ENCODE data around the gene CAPZA1. TPM values are rescaled to one million over a fixed set of nuclear protein-coding genes. Genes with fewer than 3 reads are reported as not detected.

CAPZA1 gene
- total RNA-seq, 6 donors from 2014 or later, result 91.1 to 196 (median 128) TPM

- H3K27ac ChIP-seq, result no peak overlapping the region
- H3K4me1 ChIP-seq, result peaks cover 0 to 7% (median 0%) of the 10 kb centered on the region in 4 donors
- TF ChIP-seq POLR2A (IDR thresholded peaks at IDR 0.05), result no peak
- no peak for TF ChIP-seq POLR2AphosphoS5 (IDR thresholded peaks at IDR 0.05)
- TF ChIP-seq EP300 (IDR thresholded peaks at IDR 0.05), result no peak
- TF ChIP-seq CTCF (IDR thresholded peaks at IDR 0.05), result no peak
- no peak for ATAC-seq (ENCODE audit: low FRiP score in 2 of 2)
- no peak overlapping the region for H3K4me3 ChIP-seq
- no peak for DNase-seq
- H3K9me3 ChIP-seq, result no peaks in the 10 kb centered on the region
- 94 to 95% methylated on average over 4 of the region's 4 CpGs for WGBS, 2 donors
- no peaks in the 10 kb centered on the region for H3K27me3 ChIP-seq
- H3K36me3 ChIP-seq, result peaks cover 4 to 28% (median 12%) of the 10 kb centered on the region in 4 donors
Observed at GRCh38 chr1:112686835-112687234, 67.2 kb downstream of the CAPZA1 start.

GRCh38 chr1:112687361-112687760, 67.7 kb downstream of the CAPZA1 start:
- 72 to 78% methylated on average over 4 of the region's 4 CpGs for WGBS, 2 donors
- Histone ChIP-seq H3K27me3 (no peaks in the 10 kb centered on the region), H3K27ac (no peak overlapping the region), H3K9me3 (no peaks in the 10 kb centered on the region), H3K4me1 (peaks cover 0 to 7% (median 0%) of the 10 kb centered on the region in 4 donors), H3K4me3 (no peak overlapping the region), H3K36me3 (peaks cover 4 to 33% (median 14%) of the 10 kb centered on the region in 4 donors)
- no peak for TF ChIP-seq POLR2AphosphoS5 (IDR thresholded peaks at IDR 0.05)
- no peak for TF ChIP-seq POLR2A (IDR thresholded peaks at IDR 0.05)
- TF ChIP-seq EP300 (IDR thresholded peaks at IDR 0.05), result no peak
- no peak for TF ChIP-seq CTCF (IDR thresholded peaks at IDR 0.05)
- DNase-seq, result no peak
- no peak for ATAC-seq (ENCODE audit: low FRiP score in 2 of 2)

GRCh38 chr1:112687785-112688496, 68.3 kb downstream of the CAPZA1 start:
- Histone ChIP-seq H3K36me3 (peaks cover 4 to 39% (median 19%) of the 10 kb centered on the region in 4 donors), H3K27ac (peak overlapping the region in 2 of 4 donors; percentile 22 to 24), H3K27me3 (no peaks in the 10 kb centered on the region), H3K4me1 (peaks cover 0 to 7% (median 0%) of the 10 kb centered on the region in 4 donors), H3K9me3 (no peaks in the 10 kb centered on the region), H3K4me3 (no peak overlapping the region)
- ATAC-seq (ENCODE audit: low FRiP score in 2 of 2) (no peak), DNase-seq (no peak)
- 83 to 92% methylated on average over 13 of the region's 13 CpGs for WGBS, 2 donors
- TF ChIP-seq POLR2A (IDR thresholded peaks at IDR 0.05) (no peak), POLR2AphosphoS5 (IDR thresholded peaks at IDR 0.05) (no peak), EP300 (IDR thresholded peaks at IDR 0.05) (no peak), CTCF (IDR thresholded peaks at IDR 0.05) (no peak)

- ATAC-seq (ENCODE audit: low FRiP score in 2 of 2), result no peak
- Histone ChIP-seq H3K36me3 (peaks cover 4 to 48% (median 26%) of the 10 kb centered on the region in 4 donors), H3K4me3 (no peak overlapping the region), H3K9me3 (no peaks in the 10 kb centered on the region), H3K4me1 (peaks cover 0 to 7% (median 0%) of the 10 kb centered on the region in 4 donors), H3K27ac (peak overlapping the region in 2 of 4 donors; percentile 22 to 24), H3K27me3 (no peaks in the 10 kb centered on the region)
- DNase-seq, result no peak
- 83 to 95% methylated on average over 10 to 13 of the region's 13 CpGs for WGBS, 2 donors
- TF ChIP-seq POLR2AphosphoS5 (IDR thresholded peaks at IDR 0.05) (no peak), CTCF (IDR thresholded peaks at IDR 0.05) (no peak), POLR2A (IDR thresholded peaks at IDR 0.05) (no peak), EP300 (IDR thresholded peaks at IDR 0.05) (no peak)
Observed at GRCh38 chr1:112688781-112689193, 69.2 kb downstream of the CAPZA1 start.
